Parathyroid adenoma (tissue), 2 donors: Measurements from ENCODE around the gene STARD4.

Experiments used
- H2AFZ ChIP-seq: fragments of 300-600 bp; sonication (generic); one replicate; pipeline ENCODE4 v1.7.0; 2017; ENCODE audit warnings: antibody characterized with exemption, mild to moderate bottlenecking
- H3K27ac ChIP-seq: fragments of 300-600 bp; sonication (generic); one replicate; pipeline ENCODE4 v1.7.0; 2017
- H3K27me3 ChIP-seq: fragments of 300-600 bp; sonication (generic); one replicate; pipeline ENCODE4 v1.7.0; 2017; ENCODE audit warnings: low read length; ENCODE audit not compliant: control insufficient read depth, insufficient read depth
- H3K36me3 ChIP-seq: fragments of 300-600 bp; sonication (generic); one replicate; pipeline ENCODE4 v1.7.0; 2017; ENCODE audit warnings: low read length; ENCODE audit not compliant: control insufficient read depth, insufficient read depth
- H3K4me1 ChIP-seq: fragments of 300-600 bp; sonication (generic); one replicate; pipeline ENCODE4 v1.7.0; 2017; ENCODE audit warnings: control low read depth
- H3K4me2 ChIP-seq: fragments of 300-600 bp; sonication (generic); one replicate; pipeline ENCODE4 v1.7.0; 2017; ENCODE audit warnings: low read length
- H3K4me3 ChIP-seq: fragments of 300-600 bp; sonication (generic); one replicate; pipeline ENCODE4 v1.7.0; 2017; ENCODE audit warnings: low read depth, low read length
- H3K79me2 ChIP-seq: fragments of 300-600 bp; sonication (generic); one replicate; pipeline ENCODE4 v1.7.0; 2017; ENCODE audit warnings: control low read depth
- H3K9ac ChIP-seq: fragments of 300-600 bp; sonication (generic); one replicate; pipeline ENCODE4 v1.7.0; 2017; ENCODE audit warnings: mild to moderate bottlenecking
- H3K9me3 ChIP-seq: fragments of 300-600 bp; sonication (generic); one replicate; pipeline ENCODE4 v1.7.0; 2017; ENCODE audit warnings: low read length; ENCODE audit not compliant: control insufficient read depth
- CTCF ChIP-seq: fragments of 300-600 bp; sonication (generic); IDR thresholded peaks from one replicate; pipeline ENCODE4 v1.7.0; 2017; ENCODE audit warnings: antibody characterized with exemption, mild to moderate bottlenecking
- donor health status: primary hyperparathyroidism.

The STARD4 gene

GRCh38 chr5:111530298-111530740, 18.0 kb upstream of the STARD4 start:
- Histone ChIP-seq H3K4me3 (peak overlapping the region; percentile 14), H3K27me3 (no peaks in the 10 kb centered on the region), H3K27ac (peak overlapping the region; percentile 20), H3K9ac (no peak overlapping the region), H3K4me1 (peaks cover 3% of the 10 kb centered on the region), H3K9me3 (no peaks in the 10 kb centered on the region), H2AFZ (peak overlapping the region; percentile 55), H3K79me2 (no peaks in the 10 kb centered on the region), H3K4me2 (peak overlapping the region; percentile 55), H3K36me3 (no peaks in the 10 kb centered on the region)
- TF ChIP-seq CTCF, result no peak

GRCh38 chr5:111528056-111528455, 15.7 kb upstream of the STARD4 start:
- Histone ChIP-seq H3K9ac (no peak overlapping the region), H3K79me2 (no peaks in the 10 kb centered on the region), H3K27me3 (no peaks in the 10 kb centered on the region), H3K36me3 (no peaks in the 10 kb centered on the region), H3K4me2 (no peak overlapping the region), H3K4me3 (no peak overlapping the region), H3K4me1 (peaks cover 3% of the 10 kb centered on the region), H3K27ac (no peak overlapping the region), H3K9me3 (no peaks in the 10 kb centered on the region), H2AFZ (no peak overlapping the region)
- no peak for TF ChIP-seq CTCF

- H3K79me2 ChIP-seq, result no peaks in the 10 kb centered on the region
- no peak overlapping the region for H3K9ac ChIP-seq
- no peak overlapping the region for H3K4me3 ChIP-seq
- H3K36me3 ChIP-seq, result no peaks in the 10 kb centered on the region
- TF ChIP-seq CTCF, result no peak
- H3K4me1 ChIP-seq, result no peaks in the 10 kb centered on the region
- H3K9me3 ChIP-seq, result no peaks in the 10 kb centered on the region
- no peak overlapping the region for H2AFZ ChIP-seq
- no peak overlapping the region for H3K27ac ChIP-seq
- no peaks in the 10 kb centered on the region for H3K27me3 ChIP-seq
- no peak overlapping the region for H3K4me2 ChIP-seq
Observed at GRCh38 chr5:111520908-111521307, 8.6 kb upstream of the STARD4 start.

- no peak overlapping the region for H3K9ac ChIP-seq
- no peak overlapping the region for H2AFZ ChIP-seq
- H3K4me1 ChIP-seq, result no peaks in the 10 kb centered on the region
- H3K27ac ChIP-seq, result no peak overlapping the region
- no peak overlapping the region for H3K4me2 ChIP-seq
- TF ChIP-seq CTCF, result no peak
- no peak overlapping the region for H3K4me3 ChIP-seq
- no peaks in the 10 kb centered on the region for H3K79me2 ChIP-seq
- H3K36me3 ChIP-seq, result no peaks in the 10 kb centered on the region
- H3K27me3 ChIP-seq, result no peaks in the 10 kb centered on the region
- H3K9me3 ChIP-seq, result no peaks in the 10 kb centered on the region
Observed at GRCh38 chr5:111518777-111519176, 6.4 kb upstream of the STARD4 start.

DNA sequence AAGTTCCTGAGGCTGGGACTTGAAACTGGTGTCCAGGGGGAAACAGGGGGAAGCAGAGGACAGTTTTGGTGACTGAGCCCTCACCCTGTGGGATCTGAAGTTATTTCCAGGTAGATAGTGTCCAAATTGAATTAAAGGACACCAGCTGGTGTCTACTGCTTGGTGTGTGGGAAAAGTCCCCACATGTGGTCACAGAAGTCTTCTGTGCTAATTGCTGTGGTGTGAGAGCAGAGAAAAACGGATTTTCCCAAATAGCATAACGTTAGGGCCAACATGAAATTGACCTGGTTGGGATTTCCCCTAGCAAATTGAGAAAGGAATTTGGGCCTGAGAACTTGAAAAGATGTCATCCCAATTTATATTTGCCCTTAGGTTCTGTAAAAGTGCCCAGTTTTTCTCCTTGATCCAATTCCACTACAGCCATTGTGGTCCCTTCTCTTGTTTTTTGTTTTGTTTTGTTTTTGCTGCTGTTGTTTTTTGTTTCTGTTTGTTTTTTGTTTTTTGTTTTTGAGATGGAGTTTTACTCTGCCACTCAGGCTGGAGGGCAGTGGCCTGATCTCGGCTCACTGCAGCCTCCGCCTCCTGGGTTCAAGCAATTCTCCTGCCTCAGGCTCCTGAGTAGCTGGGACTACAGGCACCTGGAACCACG, 5.6 kb upstream of the STARD4 start:
- Histone ChIP-seq H3K9ac (no peak overlapping the region), H2AFZ (no peak overlapping the region), H3K79me2 (no peaks in the 10 kb centered on the region), H3K4me3 (no peak overlapping the region), H3K36me3 (no peaks in the 10 kb centered on the region), H3K9me3 (no peaks in the 10 kb centered on the region), H3K27me3 (no peaks in the 10 kb centered on the region), H3K27ac (no peak overlapping the region), H3K4me2 (no peak overlapping the region), H3K4me1 (no peaks in the 10 kb centered on the region)
- TF ChIP-seq CTCF, result no peak
